WTC11 (cell line): ENCODE results near the gene GCC1. TPM values are rescaled to one million over a fixed set of nuclear protein-coding genes. Genes with fewer than 3 reads are reported as not detected.

ENCODE experiments used
- ATAC-seq: fragments of 200-7000 bp; cut with Tn5 transposase; 2 replicates; pipeline ENCODE4 v1.10.0; 2021; ENCODE audit warnings: mild to moderate bottlenecking, moderate library complexity
- CTCF ChIA-PET: fragments of 300-600 bp; sonication (Branson Sonifier 250); formaldehyde crosslinking; loops from one replicate; lab custom pipeline; 2021; ENCODE audit warnings: antibody characterized with exemption; lab: Charles Lee
- POLR2A ChIA-PET: fragments of 350-600 bp; sonication (Branson Sonifier 250); formaldehyde crosslinking; loops from one replicate; lab custom pipeline; 2021; ENCODE audit warnings: antibody characterized with exemption; lab: Charles Lee
- DNase-seq: peaks from one replicate; pipeline ENCODE4 v3.0.0; 2021; ENCODE audit warnings: low spot score
- H3K27ac Mint-ChIP-seq: 2 replicates; pipeline ENCODE4 v1.8.0; 2021; ENCODE audit warnings: mixed read lengths
- H3K27me3 Mint-ChIP-seq: 2 replicates; pipeline ENCODE4 v1.8.0; 2021; ENCODE audit warnings: low read depth, mild to moderate bottlenecking, moderate library complexity, mixed read lengths
- H3K36me3 Mint-ChIP-seq: 2 replicates; pipeline ENCODE4 v1.8.0; 2021; ENCODE audit warnings: mixed read lengths
- H3K4me1 Mint-ChIP-seq: 2 replicates; pipeline ENCODE4 v1.8.0; 2022; ENCODE audit warnings: mixed read lengths
- H3K4me3 Mint-ChIP-seq: 2 replicates; pipeline ENCODE4 v1.8.0; 2021; ENCODE audit warnings: mild to moderate bottlenecking, moderate library complexity, mixed read lengths
- H3K9me3 Mint-ChIP-seq: 2 replicates; pipeline ENCODE4 v1.8.0; 2021; ENCODE audit warnings: mixed read lengths
- E2F1 ChIP-seq: sonication (generic); formaldehyde crosslinking; IDR thresholded peaks from 2 replicates; pipeline ENCODE4 v1.8.0; 2022; ENCODE audit warnings: mild to moderate bottlenecking, missing genetic modification reagents
- GTF2I ChIP-seq: fragments of 250-450 bp; sonication (Bioruptor Pico); conservative IDR thresholded peaks from 2 replicates; pipeline ENCODE4 v1.4.0; 2021; ENCODE audit warnings: mild to moderate bottlenecking
- HMGA2 ChIP-seq: fragments of 250-450 bp; sonication (Bioruptor Pico); IDR thresholded peaks from 2 replicates; pipeline ENCODE4 v1.4.0; 2021; ENCODE audit warnings: mild to moderate bottlenecking, moderate library complexity
- IRF1 ChIP-seq: sonication (generic); formaldehyde crosslinking; IDR thresholded peaks from 2 replicates; pipeline ENCODE4 v1.8.0; 2023; ENCODE audit warnings: missing genetic modification reagents
- IRF2 ChIP-seq: sonication (generic); formaldehyde crosslinking; IDR thresholded peaks from 2 replicates; pipeline ENCODE4 v1.8.0; 2022; ENCODE audit warnings: low read depth, missing genetic modification reagents, borderline replicate concordance
- KAT7 ChIP-seq: sonication (generic); formaldehyde crosslinking; IDR thresholded peaks from 2 replicates; pipeline ENCODE4 v1.8.1; 2023; ENCODE audit warnings: missing genetic modification reagents, mild to moderate bottlenecking, borderline replicate concordance
- MAX ChIP-seq: sonication (generic); formaldehyde crosslinking; IDR thresholded peaks from 2 replicates; pipeline ENCODE4 v1.8.0; 2022; ENCODE audit warnings: mild to moderate bottlenecking, missing genetic modification reagents
- MXD4 ChIP-seq: fragments of 250-450 bp; sonication (Bioruptor Pico); IDR thresholded peaks from 2 replicates; pipeline ENCODE4 v1.8.0; 2021; ENCODE audit warnings: mild to moderate bottlenecking, moderate library complexity, borderline replicate concordance
- NFYB ChIP-seq: sonication (generic); formaldehyde crosslinking; conservative IDR thresholded peaks from 2 replicates; pipeline ENCODE4 v1.8.0; 2022; ENCODE audit warnings: low read depth, missing genetic modification reagents
- PREB ChIP-seq: sonication (generic); formaldehyde crosslinking; IDR thresholded peaks from 2 replicates; pipeline ENCODE4 v1.8.1; 2022; ENCODE audit warnings: mild to moderate bottlenecking, missing genetic modification reagents, moderate library complexity, borderline replicate concordance
- SOX15 ChIP-seq: fragments of 250-450 bp; sonication (Bioruptor Pico); IDR thresholded peaks from 2 replicates; pipeline ENCODE4 v1.9.0; 2021; ENCODE audit warnings: mild to moderate bottlenecking
- SP1 ChIP-seq: sonication (generic); formaldehyde crosslinking; conservative IDR thresholded peaks from 2 replicates; pipeline ENCODE4 v1.8.1; 2022; ENCODE audit warnings: missing genetic modification reagents
- TEAD1 ChIP-seq: sonication (generic); formaldehyde crosslinking; IDR thresholded peaks from 2 replicates; pipeline ENCODE4 v1.8.0; 2022; ENCODE audit warnings: mild to moderate bottlenecking, missing genetic modification reagents
- TEAD4 ChIP-seq: sonication (generic); formaldehyde crosslinking; IDR thresholded peaks from 2 replicates; pipeline ENCODE4 v1.8.0; 2022; ENCODE audit warnings: mild to moderate bottlenecking, missing genetic modification reagents
- USF2 ChIP-seq: sonication (generic); formaldehyde crosslinking; IDR thresholded peaks from 2 replicates; pipeline ENCODE4 v1.8.1; 2023; ENCODE audit warnings: mild to moderate bottlenecking, missing genetic modification reagents, moderate library complexity
- ZBTB21 ChIP-seq: sonication (generic); formaldehyde crosslinking; IDR thresholded peaks from 2 replicates; pipeline ENCODE4 v1.8.1; 2023; ENCODE audit warnings: mild to moderate bottlenecking, missing genetic modification reagents, borderline replicate concordance
- ZNF281 ChIP-seq: sonication (generic); formaldehyde crosslinking; IDR thresholded peaks from 2 replicates; pipeline ENCODE4 v1.8.0; 2023; ENCODE audit warnings: mild to moderate bottlenecking, missing genetic modification reagents
- ZNF416 ChIP-seq: fragments of 250-450 bp; sonication (Bioruptor Pico); IDR thresholded peaks from 2 replicates; pipeline ENCODE4 v1.9.0; 2021; ENCODE audit warnings: mild to moderate bottlenecking, inconsistent platforms
- ZNF512 ChIP-seq: sonication (generic); formaldehyde crosslinking; IDR thresholded peaks from 2 replicates; pipeline ENCODE4 v1.8.1; 2022; ENCODE audit warnings: missing genetic modification reagents, borderline replicate concordance
- ZNF532 ChIP-seq: fragments of 250-450 bp; sonication (Bioruptor Pico); IDR thresholded peaks from 2 replicates; pipeline ENCODE4 v1.9.0; 2021; ENCODE audit warnings: mild to moderate bottlenecking, borderline replicate concordance
- ZSCAN18 ChIP-seq: fragments of 250-450 bp; sonication (Bioruptor Pico); IDR thresholded peaks from 2 replicates; pipeline ENCODE4 v2.1.2; 2022; ENCODE audit warnings: mild to moderate bottlenecking, moderate library complexity
- total RNA-seq: library from RNA; stranded (reverse); gene quantifications from 3 replicates; pipeline ENCODE4 v1.2.3, GENCODE V29; 2021

The GCC1 gene
- total RNA-seq, 1 experiment from 2014 or later, result 13.2 TPM

- DNase-seq, result no peak
- no peak overlapping the region for H3K4me3 Mint-ChIP-seq
- no peak for ATAC-seq
- H3K27ac Mint-ChIP-seq, result no peak overlapping the region
- ChIA-PET POLR2A (no interaction called here), CTCF (interaction anchor here (2.2 to 4.1 kb wide), 2 partner anchors 12 to 28 kb away, joined by 11 to 27 read pairs; partner anchors contain the start of gene ARF5)
- H3K36me3 Mint-ChIP-seq, result no peaks in the 10 kb centered on the region
- TF ChIP-seq ZNF281, result no peak
- no peak for TF ChIP-seq SP1 (CRISPR knock-in tag)
- no peak for TF ChIP-seq TEAD4
- TF ChIP-seq MAX (CRISPR knock-in tag), result no peak
- TF ChIP-seq E2F1, result no peak
- TF ChIP-seq KAT7 (CRISPR knock-in tag), result no peak
- TF ChIP-seq SOX15 (CRISPR knock-in tag), result no peak
- TF ChIP-seq IRF2 (CRISPR knock-in tag), result no peak
- no peak for TF ChIP-seq ZNF512 (CRISPR knock-in tag)
- no peak for TF ChIP-seq MXD4 (CRISPR knock-in tag)
- TF ChIP-seq NFYB (CRISPR knock-in tag), result no peak
- TF ChIP-seq IRF1 (CRISPR knock-in tag), result no peak
- TF ChIP-seq ZSCAN18, result no peak
- TF ChIP-seq HMGA2 (CRISPR knock-in tag), result no peak
- no peak for TF ChIP-seq TEAD1 (CRISPR knock-in tag)
- peaks cover 9% of the 10 kb centered on the region for H3K9me3 Mint-ChIP-seq
- H3K4me1 Mint-ChIP-seq, result peaks cover 15% of the 10 kb centered on the region
- H3K27me3 Mint-ChIP-seq, result peaks cover 95% of the 10 kb centered on the region
Measured at GRCh38 chr7:127616724-127617123, 31.3 kb upstream of the GCC1 start.

- H3K27ac Mint-ChIP-seq, result no peak overlapping the region
- no peak overlapping the region for H3K4me3 Mint-ChIP-seq
- peaks cover 61% of the 10 kb centered on the region for H3K27me3 Mint-ChIP-seq
- ChIA-PET CTCF (no interaction called here), POLR2A (no interaction called here)
- DNase-seq, result no peak
- H3K36me3 Mint-ChIP-seq, result no peaks in the 10 kb centered on the region
- no peak for ATAC-seq
- peaks cover 23% of the 10 kb centered on the region for H3K9me3 Mint-ChIP-seq
- no peaks in the 10 kb centered on the region for H3K4me1 Mint-ChIP-seq
- no peak for TF ChIP-seq ZNF416 (CRISPR knock-in tag)
- no peak for TF ChIP-seq USF2 (CRISPR knock-in tag)
- TF ChIP-seq PREB, result no peak
- TF ChIP-seq TEAD1 (CRISPR knock-in tag), result no peak
- no peak for TF ChIP-seq SOX15 (CRISPR knock-in tag)
- no peak for TF ChIP-seq GTF2I (CRISPR knock-in tag)
- TF ChIP-seq ZBTB21 (CRISPR knock-in tag), result no peak
- no peak for TF ChIP-seq ZNF532 (CRISPR knock-in tag)
Measured at GRCh38 chr7:127612263-127612662, 26.9 kb upstream of the GCC1 start.
